Measurements from ENCODE around the gene FBXO30. TPM values are rescaled to one million over a fixed set of nuclear protein-coding genes. Genes with fewer than 3 reads are reported as not detected.

The FBXO30 gene
- polyA plus RNA-seq, 1 experiment: 3.5 TPM

DNA sequence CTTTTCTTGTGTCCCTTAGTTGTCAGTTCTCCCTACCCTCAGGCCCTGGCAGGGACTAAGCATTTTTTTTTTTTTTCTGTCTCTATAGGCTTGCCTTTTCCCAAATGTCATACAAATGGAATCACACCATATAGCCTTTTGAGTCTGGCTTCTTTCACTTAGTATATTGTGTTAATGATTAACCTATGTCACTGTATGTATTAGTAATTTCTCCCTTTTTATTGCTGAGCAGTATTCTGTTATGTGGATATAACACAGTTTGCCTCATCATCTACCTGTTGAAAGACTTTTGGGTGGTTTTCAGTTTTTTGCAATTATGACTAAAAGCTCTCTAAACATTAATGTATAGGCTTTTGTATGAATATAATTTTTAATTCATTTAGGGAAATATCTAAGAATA lies 16.0 kb upstream of the FBXO30 start:
- POLR2A ChIA-PET: no interaction called here
- DNase-seq (ENCODE audit: low read depth): no peak
- TF ChIP-seq, protein P1, sequence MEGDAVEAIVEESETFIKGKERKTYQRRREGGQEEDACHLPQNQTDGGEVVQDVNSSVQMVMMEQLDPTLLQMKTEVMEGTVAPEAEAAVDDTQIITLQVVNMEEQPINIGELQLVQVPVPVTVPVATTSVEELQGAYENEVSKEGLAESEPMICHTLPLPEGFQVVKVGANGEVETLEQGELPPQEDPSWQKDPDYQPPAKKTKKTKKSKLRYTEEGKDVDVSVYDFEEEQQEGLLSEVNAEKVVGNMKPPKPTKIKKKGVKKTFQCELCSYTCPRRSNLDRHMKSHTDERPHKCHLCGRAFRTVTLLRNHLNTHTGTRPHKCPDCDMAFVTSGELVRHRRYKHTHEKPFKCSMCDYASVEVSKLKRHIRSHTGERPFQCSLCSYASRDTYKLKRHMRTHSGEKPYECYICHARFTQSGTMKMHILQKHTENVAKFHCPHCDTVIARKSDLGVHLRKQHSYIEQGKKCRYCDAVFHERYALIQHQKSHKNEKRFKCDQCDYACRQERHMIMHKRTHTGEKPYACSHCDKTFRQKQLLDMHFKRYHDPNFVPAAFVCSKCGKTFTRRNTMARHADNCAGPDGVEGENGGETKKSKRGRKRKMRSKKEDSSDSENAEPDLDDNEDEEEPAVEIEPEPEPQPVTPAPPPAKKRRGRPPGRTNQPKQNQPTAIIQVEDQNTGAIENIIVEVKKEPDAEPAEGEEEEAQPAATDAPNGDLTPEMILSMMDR (IDR thresholded peaks at IDR 0.05; ENCODE audit: insufficient read depth, low read depth, low read length): no peak
- Histone ChIP-seq H3K27me3 (ENCODE audit: control insufficient read depth, insufficient read depth, low read length) (no peaks in the 10 kb centered on the region), H3K36me3 (ENCODE audit: control insufficient read depth, insufficient read depth, low read length) (no peaks in the 10 kb centered on the region), H3K4me3 (ENCODE audit: low read depth, low read length) (no peak overlapping the region)
- CTCF ChIA-PET: interaction anchor here (0.8 kb wide), 2 partner anchors 13 to 967 kb away, joined by 3 to 4 read pairs; no protein-coding TSS in a partner anchor

DNA sequence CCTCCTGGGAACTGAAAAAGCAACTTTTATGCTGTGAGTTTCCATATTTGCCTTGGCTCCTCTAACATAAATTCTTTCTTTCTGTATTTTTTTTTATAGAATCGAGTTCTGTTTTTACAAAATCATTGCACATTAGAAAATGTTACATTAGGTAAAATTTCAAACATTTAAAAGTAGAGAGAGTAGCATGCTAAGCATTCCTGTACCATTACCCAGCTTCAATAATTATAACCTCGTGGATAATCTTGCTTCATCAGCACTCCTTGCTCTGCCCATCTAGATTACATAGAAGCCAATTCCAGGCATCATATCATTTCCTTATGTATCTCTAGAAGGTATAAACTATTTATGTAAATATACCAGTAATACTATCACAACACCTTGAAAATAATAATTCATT lies 15.4 kb upstream of the FBXO30 start:
- no peaks in the 10 kb centered on the region for H3K27me3 ChIP-seq (ENCODE audit: control insufficient read depth, insufficient read depth, low read length)
- no peak for DNase-seq (ENCODE audit: low read depth)
- H3K36me3 ChIP-seq (ENCODE audit: control insufficient read depth, insufficient read depth, low read length): no peaks in the 10 kb centered on the region
- ChIA-PET POLR2A (no interaction called here), CTCF (interaction anchor here (0.8 kb wide), 2 partner anchors 14 to 968 kb away, joined by 3 to 4 read pairs; no protein-coding TSS in a partner anchor)
- no peak overlapping the region for H3K4me3 ChIP-seq (ENCODE audit: low read depth, low read length)
- TF ChIP-seq, protein P1 (IDR thresholded peaks at IDR 0.05; ENCODE audit: insufficient read depth, low read depth, low read length): no peak

DNA sequence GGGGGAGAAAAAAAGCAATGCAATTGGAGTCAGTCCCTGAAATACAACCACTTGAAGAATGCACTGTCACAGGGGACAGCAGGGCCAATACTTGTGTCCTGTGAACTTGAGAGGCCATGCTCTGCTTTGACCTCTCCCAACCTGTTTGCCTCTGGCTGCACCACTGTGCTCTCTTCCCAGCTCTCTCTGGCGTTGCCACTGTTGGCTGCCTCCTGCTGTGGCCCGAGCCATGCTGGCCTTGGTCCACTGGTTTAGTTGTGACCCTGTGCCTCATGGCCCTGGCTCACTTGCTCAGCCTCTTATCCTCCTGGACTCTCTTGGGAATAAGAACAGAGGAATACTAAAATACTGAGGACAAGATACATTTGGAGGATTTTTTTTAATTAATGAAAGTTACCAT lies 14.5 kb upstream of the FBXO30 start:
- DNase-seq (ENCODE audit: low read depth): no peak
- Histone ChIP-seq H3K27me3 (ENCODE audit: control insufficient read depth, insufficient read depth, low read length) (no peaks in the 10 kb centered on the region), H3K36me3 (ENCODE audit: control insufficient read depth, insufficient read depth, low read length) (no peaks in the 10 kb centered on the region), H3K4me3 (ENCODE audit: low read depth, low read length) (no peak overlapping the region)
- TF ChIP-seq, protein P1 (IDR thresholded peaks at IDR 0.05; ENCODE audit: insufficient read depth, low read depth, low read length): no peak
- ChIA-PET CTCF (no interaction called here), POLR2A (no interaction called here)

DNA sequence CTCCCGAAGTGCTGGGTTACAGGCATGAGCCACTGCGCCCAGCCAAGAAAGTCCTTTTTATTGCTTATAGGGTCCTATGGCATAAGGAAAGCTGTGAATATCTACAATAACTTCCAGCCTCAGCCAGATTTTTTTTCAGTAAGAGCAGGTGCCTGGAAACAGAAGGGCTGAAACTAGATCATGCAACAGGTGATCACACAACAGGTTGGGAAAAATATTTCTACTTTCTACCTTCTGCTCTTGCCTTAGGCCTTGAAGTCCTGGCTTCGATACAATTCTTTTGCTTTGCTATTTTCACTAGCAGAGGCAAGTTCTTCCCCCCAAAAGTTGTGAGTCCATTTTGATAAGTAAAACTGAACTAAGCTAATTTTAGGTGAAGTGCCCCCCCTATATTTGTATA lies 9.7 kb upstream of the FBXO30 start:
- ChIA-PET CTCF (no interaction called here), POLR2A (no interaction called here)
- H3K36me3 ChIP-seq (ENCODE audit: control insufficient read depth, insufficient read depth, low read length): no peaks in the 10 kb centered on the region
- TF ChIP-seq, protein P1 (IDR thresholded peaks at IDR 0.05; ENCODE audit: insufficient read depth, low read depth, low read length): no peak
- H3K4me3 ChIP-seq (ENCODE audit: low read depth, low read length): no peak overlapping the region
- no peak for DNase-seq (ENCODE audit: low read depth)
- no peaks in the 10 kb centered on the region for H3K27me3 ChIP-seq (ENCODE audit: control insufficient read depth, insufficient read depth, low read length)

DNA sequence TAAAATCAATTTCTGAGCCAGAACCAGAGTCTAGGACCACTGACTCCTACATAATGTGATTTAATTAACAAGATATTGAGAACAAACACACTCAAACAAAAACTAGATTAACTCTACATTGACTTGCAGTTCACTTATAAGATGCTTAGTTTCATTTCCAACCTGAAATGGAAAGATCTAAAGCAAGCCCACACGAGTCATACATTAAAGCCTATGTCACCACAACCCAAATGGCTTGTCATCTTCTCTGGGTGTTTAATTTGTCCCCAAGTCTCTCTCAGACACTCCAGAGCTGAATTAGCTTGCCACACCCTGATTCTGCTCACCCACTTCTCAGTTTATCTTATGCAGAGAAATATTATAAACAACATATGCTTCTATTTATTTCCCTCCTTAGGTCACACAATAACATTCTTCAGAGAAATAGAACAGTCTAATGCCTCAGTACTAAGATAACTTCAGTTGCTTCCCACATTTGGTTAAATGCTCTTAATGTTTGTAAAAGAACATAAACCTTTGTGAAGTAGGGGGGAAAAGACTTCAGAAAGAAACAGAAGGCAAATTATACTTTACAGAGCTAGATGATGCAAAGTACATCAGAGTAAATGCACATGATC lies 8.8 kb upstream of the FBXO30 start:
- Histone ChIP-seq H3K27me3 (ENCODE audit: control insufficient read depth, insufficient read depth, low read length) (no peaks in the 10 kb centered on the region), H3K36me3 (ENCODE audit: control insufficient read depth, insufficient read depth, low read length) (no peaks in the 10 kb centered on the region), H3K4me3 (ENCODE audit: low read depth, low read length) (no peak overlapping the region)
- ChIA-PET CTCF (interaction anchor here (0.9 kb wide), 1 partner anchor 19 kb away, joined by 3 read pairs; no protein-coding TSS in a partner anchor), POLR2A (no interaction called here)
- DNase-seq (ENCODE audit: low read depth): no peak
- TF ChIP-seq, protein P1 (IDR thresholded peaks at IDR 0.05; ENCODE audit: insufficient read depth, low read depth, low read length): no peak

All from BJ (cell line).